Body of pancreas (tissue), 4 donors: ENCODE data around the gene ARHGAP26.

ENCODE experiments used
- CTCF ChIP-seq, 7 experiments: fragments of 450-650 bp in 4 of 7; fragments of 200-600 bp in 3 of 7; sonication (generic) in 3 of 7; IDR thresholded peaks; one replicate each; pipeline ENCODE4 v1.5.1; 2016 to 2019; ENCODE audit warnings: antibody characterized with exemption in 7 of 7
- POLR2A ChIP-seq, 3 donors: fragments of 450-650 bp; IDR thresholded peaks; one replicate each; pipeline ENCODE4 v1.6.1; 2016; ENCODE audit warnings: antibody characterized with exemption in 3 of 3, mild to moderate bottlenecking in 2 of 3

GRCh38 chr5:142847898-142848790 is 78.0 kb downstream of the ARHGAP26 start:
- TF ChIP-seq CTCF (IDR thresholded peaks at IDR 0.05), result no peak
- no peak for TF ChIP-seq POLR2A (IDR thresholded peaks at IDR 0.05)
